Fibroblast of lung (primary cell): Measurements from ENCODE around the gene FREM1. TPM values are rescaled to one million over a fixed set of nuclear protein-coding genes. Genes with fewer than 3 reads are reported as not detected.
A peak's percentile ranks its signal among the peaks of the same experiment; 100 is the strongest.

Source experiments
- DNase-seq, 2 donors: peaks; one replicate each; pipeline versions ENCODE4 v3.0.0 to v3.0.0-alpha.2; 2010; ENCODE audit warnings: low read depth in 2 of 2
- H2AFZ ChIP-seq: 2 replicates; pipeline ENCODE4 v1.5.1; 2012; ENCODE audit warnings: low read length, control low read depth, inconsistent platforms
- H3K27ac ChIP-seq: 2 replicates; pipeline ENCODE4 v1.5.1; 2011; ENCODE audit warnings: low read length, control low read depth; ENCODE audit not compliant: insufficient read depth
- H3K27me3 ChIP-seq: 2 replicates; pipeline ENCODE4 v1.5.1; 2011; ENCODE audit warnings: mild to moderate bottlenecking, low read length; ENCODE audit not compliant: control insufficient read depth, insufficient read depth
- H3K36me3 ChIP-seq: 2 replicates; pipeline ENCODE4 v1.5.1; 2011; ENCODE audit warnings: low read length; ENCODE audit not compliant: control insufficient read depth, insufficient read depth
- H3K4me1 ChIP-seq: 2 replicates; pipeline ENCODE4 v1.5.1; 2011; ENCODE audit warnings: low read length; ENCODE audit not compliant: control insufficient read depth, insufficient read depth; ENCODE audit errors: extremely low read depth
- H3K4me2 ChIP-seq: 2 replicates; pipeline ENCODE4 v1.5.1; 2011; ENCODE audit warnings: low read length, control low read depth; ENCODE audit not compliant: insufficient read depth; ENCODE audit errors: extremely low read depth
- H3K4me3 ChIP-seq, 4 experiments: fragments of 200-600 bp in 1 of 4; sonication (generic) in 1 of 4; replicated peaks in 1 of 4; 2 replicates each; pipeline ENCODE4 v1.5.1; 2011 to 2016; ENCODE audit warnings: low read length in 4 of 4, low read depth in 3 of 4, mild to moderate bottlenecking in 3 of 4, control low read depth in 2 of 4, inconsistent platforms in 1 of 4, mixed read lengths in 1 of 4; ENCODE audit not compliant: insufficient read depth in 1 of 4; ENCODE audit errors: control extremely low read depth in 1 of 4
- H3K79me2 ChIP-seq: 2 replicates; pipeline ENCODE4 v1.5.1; 2012; ENCODE audit warnings: mild to moderate bottlenecking, low read length, inconsistent platforms; ENCODE audit not compliant: control insufficient read depth, insufficient read depth
- H3K9ac ChIP-seq: 2 replicates; pipeline ENCODE4 v1.5.1; 2011; ENCODE audit warnings: mild to moderate bottlenecking, low read length, control low read depth; ENCODE audit not compliant: insufficient read depth
- H3K9me3 ChIP-seq: 2 replicates; pipeline ENCODE4 v1.5.1; 2012; ENCODE audit warnings: low read depth, low read length; ENCODE audit not compliant: control insufficient read depth, insufficient read depth
- H4K20me1 ChIP-seq: 2 replicates; pipeline ENCODE4 v1.5.1; 2011; ENCODE audit warnings: low read length; ENCODE audit not compliant: control insufficient read depth, insufficient read depth; ENCODE audit errors: extremely low read depth
- EZH2 ChIP-seq: IDR thresholded peaks from 2 replicates; pipeline ENCODE4 v1.5.1; 2012; ENCODE audit warnings: low read length, control low read depth, mild to moderate bottlenecking; ENCODE audit errors: missing control alignments
- polyA plus RNA-seq, 2 donors: library from polyadenylated mRNA; depleted of rRNA in 1 of 2; stranded (reverse) in 1 of 2; unstranded in 1 of 2; fragments of >200 nt; gene quantifications; 2 replicates each; pipeline ENCODE4 v1.2.1, GENCODE V29; 2011 to 2012; ENCODE audit warnings: missing spikeins in 1 of 2
- total RNA-seq: library from RNA; depleted of rRNA; stranded (reverse); fragments of >200 nt; gene quantifications from 2 replicates; pipeline ENCODE4 v1.2.1, GENCODE V29; 2014
- TF ChIP-seq, protein P1 (sequence below), 2 donors: IDR thresholded peaks in 1 of 2; conservative IDR thresholded peaks in 1 of 2; 1 replicate in 1 of 2; 2 replicates in 1 of 2; pipeline ENCODE4 v1.5.1; 2011 to 2012; ENCODE audit warnings: low read length in 2 of 2, control low read depth in 1 of 2, inconsistent platforms in 1 of 2, low read depth in 1 of 2, mild to moderate bottlenecking in 1 of 2

Gene FREM1
- total and polyA plus RNA-seq, 2 donors (not counting 1 experiment from before 2014, with no cell fraction given): under 0.01 to 0.01 TPM

DNA sequence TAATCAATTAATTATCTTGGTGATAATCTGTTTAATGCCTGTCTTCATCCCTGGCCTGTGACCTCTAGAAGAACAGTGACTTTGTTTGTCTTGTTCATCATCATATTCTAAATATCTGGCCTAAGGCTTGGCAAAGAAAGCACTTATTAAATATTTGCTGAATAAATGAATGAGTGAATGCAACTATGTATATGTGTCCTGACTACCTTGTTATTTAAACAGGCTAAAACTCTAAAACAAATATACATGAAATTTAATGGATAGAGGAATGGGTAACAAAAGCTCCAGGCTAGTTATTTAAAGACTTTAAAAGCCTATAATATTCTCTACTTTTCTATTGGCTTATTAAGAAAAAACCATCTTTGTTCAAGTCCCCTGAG is 96.0 kb downstream of the FREM1 start:
- no peaks in the 10 kb centered on the region for H4K20me1 ChIP-seq
- no peaks in the 10 kb centered on the region for H3K4me1 ChIP-seq
- no peaks in the 10 kb centered on the region for H3K27me3 ChIP-seq
- no peak for TF ChIP-seq EZH2
- TF ChIP-seq, protein P1, sequence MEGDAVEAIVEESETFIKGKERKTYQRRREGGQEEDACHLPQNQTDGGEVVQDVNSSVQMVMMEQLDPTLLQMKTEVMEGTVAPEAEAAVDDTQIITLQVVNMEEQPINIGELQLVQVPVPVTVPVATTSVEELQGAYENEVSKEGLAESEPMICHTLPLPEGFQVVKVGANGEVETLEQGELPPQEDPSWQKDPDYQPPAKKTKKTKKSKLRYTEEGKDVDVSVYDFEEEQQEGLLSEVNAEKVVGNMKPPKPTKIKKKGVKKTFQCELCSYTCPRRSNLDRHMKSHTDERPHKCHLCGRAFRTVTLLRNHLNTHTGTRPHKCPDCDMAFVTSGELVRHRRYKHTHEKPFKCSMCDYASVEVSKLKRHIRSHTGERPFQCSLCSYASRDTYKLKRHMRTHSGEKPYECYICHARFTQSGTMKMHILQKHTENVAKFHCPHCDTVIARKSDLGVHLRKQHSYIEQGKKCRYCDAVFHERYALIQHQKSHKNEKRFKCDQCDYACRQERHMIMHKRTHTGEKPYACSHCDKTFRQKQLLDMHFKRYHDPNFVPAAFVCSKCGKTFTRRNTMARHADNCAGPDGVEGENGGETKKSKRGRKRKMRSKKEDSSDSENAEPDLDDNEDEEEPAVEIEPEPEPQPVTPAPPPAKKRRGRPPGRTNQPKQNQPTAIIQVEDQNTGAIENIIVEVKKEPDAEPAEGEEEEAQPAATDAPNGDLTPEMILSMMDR (conservative IDR thresholded peaks at IDR 0.05 in 1 of 2, IDR thresholded peaks at IDR 0.05 in 1 of 2; ENCODE audit: low read depth in 1 of 2, low read length in 2 of 2): no peak
- no peak overlapping the region for H3K9ac ChIP-seq
- H3K9me3 ChIP-seq: no peaks in the 10 kb centered on the region
- no peak overlapping the region for H3K4me3 ChIP-seq
- no peak overlapping the region for H3K4me2 ChIP-seq
- no peak overlapping the region for H3K27ac ChIP-seq
- no peak overlapping the region for H2AFZ ChIP-seq
- no peak for DNase-seq
- H3K79me2 ChIP-seq: no peaks in the 10 kb centered on the region
- H3K36me3 ChIP-seq: no peaks in the 10 kb centered on the region

DNA sequence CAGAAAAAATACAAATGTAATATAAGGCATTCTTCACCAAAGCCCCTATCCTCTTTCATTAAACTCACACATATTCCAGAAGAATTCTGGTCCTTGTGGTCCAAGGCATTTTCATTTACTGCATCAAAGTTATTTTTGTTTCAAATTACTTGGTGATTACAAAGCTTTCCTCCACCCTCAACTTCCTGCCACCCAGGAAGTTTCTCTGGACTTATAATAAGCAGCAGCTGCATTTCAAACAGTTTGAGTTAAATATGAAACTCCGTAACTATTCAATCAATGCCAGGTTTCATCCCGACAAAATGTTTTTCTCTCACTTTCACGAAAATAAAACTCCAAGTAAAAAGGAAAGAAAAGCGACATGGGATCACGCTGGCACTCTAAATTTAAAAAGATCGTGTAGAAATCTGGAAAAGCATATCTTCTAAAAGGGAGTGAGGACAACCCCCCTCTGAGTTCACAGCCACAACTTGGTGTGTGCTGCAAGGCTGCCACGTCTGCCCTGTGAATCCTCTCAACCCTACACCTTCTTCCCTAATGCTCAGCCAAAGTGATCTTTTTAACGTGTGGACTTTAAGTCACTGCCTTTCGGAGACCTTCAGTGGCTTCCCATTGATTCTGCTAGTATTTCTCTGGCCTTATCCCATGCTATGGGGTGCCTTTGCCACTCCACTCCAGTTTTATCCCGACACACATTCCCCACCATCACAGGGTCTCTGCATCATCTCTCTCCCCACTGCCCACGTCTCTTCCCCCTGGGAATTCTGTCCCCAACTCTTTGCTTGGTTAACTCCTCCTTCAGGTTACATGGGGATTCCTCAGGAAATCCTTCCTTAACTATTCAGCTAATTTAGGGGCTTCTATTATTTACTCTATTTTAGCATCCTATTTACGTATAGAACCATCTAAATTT is 96.6 kb downstream of the FREM1 start:
- Histone ChIP-seq H2AFZ (peak overlapping the region; percentile 61), H3K4me3 (peak overlapping the region in 1 of 4 experiments; percentile 37), H3K9me3 (no peaks in the 10 kb centered on the region), H3K27me3 (no peaks in the 10 kb centered on the region), H3K36me3 (no peaks in the 10 kb centered on the region), H3K9ac (no peak overlapping the region), H3K4me2 (peak overlapping the region; percentile 21), H3K79me2 (no peaks in the 10 kb centered on the region), H3K4me1 (no peaks in the 10 kb centered on the region), H3K27ac (no peak overlapping the region), H4K20me1 (no peaks in the 10 kb centered on the region)
- TF ChIP-seq, protein P1 (conservative IDR thresholded peaks at IDR 0.05 in 1 of 2, IDR thresholded peaks at IDR 0.05 in 1 of 2; ENCODE audit: low read depth in 1 of 2, low read length in 2 of 2): no peak
- TF ChIP-seq EZH2: no peak
- DNase-seq: peak; percentile 21 to 34

DNA sequence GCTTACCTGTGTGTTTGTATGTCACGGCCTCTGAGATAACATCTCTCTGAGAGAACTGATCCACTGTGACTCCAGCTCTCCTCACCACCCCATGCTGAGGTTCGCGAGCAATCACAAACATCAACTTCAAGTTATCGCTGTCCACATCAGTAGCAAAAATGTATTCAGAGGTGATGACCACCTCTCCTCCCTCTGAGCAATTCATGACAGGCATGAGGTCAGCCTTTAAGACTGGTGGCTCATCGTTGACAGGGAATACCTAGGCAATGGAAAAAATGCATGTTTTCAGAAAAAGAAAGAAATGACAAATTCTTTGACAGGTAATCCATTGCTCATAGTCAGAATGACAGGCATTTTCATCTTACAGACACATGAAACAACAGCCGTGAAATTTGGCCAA is 97.4 kb downstream of the FREM1 start:
- Histone ChIP-seq H4K20me1 (no peaks in the 10 kb centered on the region), H3K4me3 (no peak overlapping the region), H3K4me1 (no peaks in the 10 kb centered on the region), H2AFZ (no peak overlapping the region), H3K27me3 (no peaks in the 10 kb centered on the region), H3K9me3 (no peaks in the 10 kb centered on the region), H3K79me2 (no peaks in the 10 kb centered on the region), H3K4me2 (no peak overlapping the region), H3K27ac (no peak overlapping the region), H3K9ac (no peak overlapping the region), H3K36me3 (no peaks in the 10 kb centered on the region)
- peak in 1 of 2 donors; percentile 10 for DNase-seq
- TF ChIP-seq EZH2: no peak
- TF ChIP-seq, protein P1 (conservative IDR thresholded peaks at IDR 0.05 in 1 of 2, IDR thresholded peaks at IDR 0.05 in 1 of 2; ENCODE audit: low read depth in 1 of 2, low read length in 2 of 2): no peak
